Left ventricle myocardium inferior (tissue), 1 donor: ENCODE results near the gene OGFOD3. TPM values are rescaled to one million over a fixed set of nuclear protein-coding genes. Genes with fewer than 3 reads are reported as not detected.

Experiments used
- DNase-seq: peaks from one replicate; pipeline ENCODE4 v3.0.0-alpha.2; 2020
- H3K27ac ChIP-seq: fragments of 200-600 bp; replicated peaks from 2 replicates; pipeline ENCODE4 v1.8.0; 2021
- H3K27me3 ChIP-seq: fragments of 200-600 bp; 2 replicates; pipeline ENCODE4 v1.8.0; 2021; ENCODE audit warnings: low read depth
- H3K36me3 ChIP-seq: fragments of 200-600 bp; 2 replicates; pipeline ENCODE4 v1.8.0; 2021
- H3K4me1 ChIP-seq: fragments of 200-600 bp; 2 replicates; pipeline ENCODE4 v1.8.0; 2021
- H3K4me3 ChIP-seq: fragments of 200-600 bp; 2 replicates; pipeline ENCODE4 v1.8.0; 2021; ENCODE audit warnings: mild to moderate bottlenecking, moderate library complexity
- H3K9me3 ChIP-seq: fragments of 200-600 bp; replicated peaks from 2 replicates; pipeline ENCODE4 v1.8.0; 2021
- intact Hi-C: fragments of 100-400 bp; cut with micrococcal nuclease; formaldehyde crosslinking; loops from one replicate; pipeline ENCODE4 v1.11.0; 2022
- total RNA-seq: library from RNA; stranded (reverse); fragmentation: NEBNext Ultra II Directional; extraction: Animal tissue kit (Norgen Biotek cat#: 25700); gene quantifications from one replicate; pipeline ENCODE4 v1.2.1, GENCODE V29; 2021
- TF ChIP-seq, protein P1 (sequence below): fragments of 200-600 bp; IDR thresholded peaks from 2 replicates; pipeline ENCODE4 v1.8.0; 2021; ENCODE audit warnings: antibody characterized with exemption, mild to moderate bottlenecking, borderline replicate concordance
- donor health status: DM: no; HTN: yes; CAD: no; lungs with severe emphysema.

Gene OGFOD3
- total RNA-seq, 1 donor from 2014 or later, result 28.0 TPM

DNA sequence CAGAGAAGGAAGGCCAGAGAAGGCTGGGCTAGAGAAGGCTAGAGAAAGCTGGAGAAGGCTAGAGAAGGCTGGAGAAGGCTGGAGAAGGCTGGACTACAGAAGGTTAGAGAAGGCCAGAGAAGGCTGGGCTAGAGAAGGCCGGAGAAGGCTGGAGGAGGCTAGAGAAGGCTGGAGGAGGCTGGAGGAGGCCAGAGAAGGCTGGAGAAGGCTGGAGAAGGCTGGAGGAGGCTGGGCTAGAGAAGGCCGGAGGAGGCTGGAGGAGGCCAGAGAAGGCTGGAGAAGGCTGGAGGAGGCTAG lies 6.4 kb upstream of the OGFOD3 start:
- DNase-seq, result no peak
- Histone ChIP-seq H3K27me3 (no peaks in the 10 kb centered on the region), H3K9me3 (peaks cover 11% of the 10 kb centered on the region), H3K4me3 (no peak overlapping the region), H3K36me3 (peaks cover 17% of the 10 kb centered on the region), H3K4me1 (peaks cover under 1% of the 10 kb centered on the region), H3K27ac (no peak overlapping the region)
- intact Hi-C loops, result no loop called here
- TF ChIP-seq, protein P1, sequence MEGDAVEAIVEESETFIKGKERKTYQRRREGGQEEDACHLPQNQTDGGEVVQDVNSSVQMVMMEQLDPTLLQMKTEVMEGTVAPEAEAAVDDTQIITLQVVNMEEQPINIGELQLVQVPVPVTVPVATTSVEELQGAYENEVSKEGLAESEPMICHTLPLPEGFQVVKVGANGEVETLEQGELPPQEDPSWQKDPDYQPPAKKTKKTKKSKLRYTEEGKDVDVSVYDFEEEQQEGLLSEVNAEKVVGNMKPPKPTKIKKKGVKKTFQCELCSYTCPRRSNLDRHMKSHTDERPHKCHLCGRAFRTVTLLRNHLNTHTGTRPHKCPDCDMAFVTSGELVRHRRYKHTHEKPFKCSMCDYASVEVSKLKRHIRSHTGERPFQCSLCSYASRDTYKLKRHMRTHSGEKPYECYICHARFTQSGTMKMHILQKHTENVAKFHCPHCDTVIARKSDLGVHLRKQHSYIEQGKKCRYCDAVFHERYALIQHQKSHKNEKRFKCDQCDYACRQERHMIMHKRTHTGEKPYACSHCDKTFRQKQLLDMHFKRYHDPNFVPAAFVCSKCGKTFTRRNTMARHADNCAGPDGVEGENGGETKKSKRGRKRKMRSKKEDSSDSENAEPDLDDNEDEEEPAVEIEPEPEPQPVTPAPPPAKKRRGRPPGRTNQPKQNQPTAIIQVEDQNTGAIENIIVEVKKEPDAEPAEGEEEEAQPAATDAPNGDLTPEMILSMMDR, result no peak

DNA sequence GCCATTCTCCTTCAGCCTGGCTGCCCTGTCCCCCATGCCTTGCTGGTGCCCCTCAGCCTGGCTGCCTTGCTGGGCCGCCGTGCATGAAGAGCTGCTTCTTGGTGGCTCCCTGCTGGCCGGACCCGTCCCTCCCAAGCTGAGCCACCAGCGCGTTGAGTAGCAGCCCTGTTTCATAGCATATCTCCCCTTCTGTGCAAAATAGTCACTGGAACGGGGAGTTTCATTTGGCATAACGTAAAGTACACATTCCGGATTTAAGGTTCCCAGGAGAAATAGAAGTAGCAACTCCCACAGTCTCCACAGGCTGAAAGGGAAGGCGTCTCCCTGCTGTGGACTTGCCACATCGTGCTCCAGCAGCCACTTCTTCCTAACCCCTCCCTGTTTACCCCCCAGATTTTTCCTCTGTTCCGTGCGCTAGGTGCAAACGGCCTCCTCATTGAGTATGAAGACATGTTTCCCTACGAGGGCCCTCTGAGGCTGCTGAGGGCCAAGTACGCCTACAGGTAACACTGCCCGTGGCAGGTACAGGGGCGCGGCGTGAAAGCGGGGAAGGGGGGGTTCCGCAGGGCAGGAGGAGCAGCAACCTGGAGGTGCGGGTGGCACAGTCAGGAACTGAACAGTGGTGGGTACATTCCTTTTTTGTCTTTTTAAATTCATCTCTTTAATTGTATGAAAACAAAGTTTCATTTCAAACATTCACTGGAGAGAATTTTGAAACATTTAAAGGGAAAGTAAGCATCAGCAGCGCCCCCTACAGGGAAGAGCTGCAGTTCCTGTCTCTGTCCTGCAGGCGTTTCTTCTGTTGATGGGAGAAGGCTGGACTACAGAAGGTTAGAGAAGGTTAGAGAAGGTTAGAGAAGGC lies 5.8 kb upstream of the OGFOD3 start:
- no peak for DNase-seq

DNA sequence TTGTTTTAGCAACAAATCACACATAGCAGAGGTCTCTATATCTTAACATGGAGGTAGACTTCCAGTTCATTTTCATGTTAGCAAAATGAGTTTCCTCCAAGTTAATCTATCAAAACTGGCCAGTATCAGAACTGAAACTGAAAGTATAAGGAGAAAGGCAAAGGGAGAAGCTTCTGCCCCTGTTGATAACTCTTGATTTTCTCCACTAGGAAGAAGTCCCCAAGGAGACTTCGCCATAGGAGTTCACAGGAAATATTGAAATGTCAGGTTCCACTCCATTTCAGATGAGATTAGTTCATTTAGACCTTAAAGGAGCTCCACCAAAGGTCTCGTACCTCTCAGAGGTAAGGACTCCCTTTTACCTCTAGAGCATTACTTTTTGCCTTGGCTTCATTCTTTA lies 1.2 kb upstream of the OGFOD3 start:
- Histone ChIP-seq H3K27ac (peak overlapping the region; percentile 96), H3K4me3 (peak overlapping the region; percentile 86), H3K36me3 (peaks cover 17% of the 10 kb centered on the region), H3K4me1 (peaks cover 24% of the 10 kb centered on the region), H3K27me3 (no peaks in the 10 kb centered on the region), H3K9me3 (peaks cover 11% of the 10 kb centered on the region)
- no peak for DNase-seq
- TF ChIP-seq, protein P1, result no peak
- intact Hi-C loops, result no loop called here

More for the DNA sequence above, 5.8 kb upstream of the OGFOD3 start:
- Histone ChIP-seq H3K9me3 (peaks cover 11% of the 10 kb centered on the region), H3K27ac (no peak overlapping the region), H3K36me3 (peaks cover 17% of the 10 kb centered on the region), H3K4me1 (peaks cover 6% of the 10 kb centered on the region), H3K4me3 (no peak overlapping the region), H3K27me3 (no peaks in the 10 kb centered on the region)
- intact Hi-C loops, result no loop called here
- TF ChIP-seq, protein P1, result peak; percentile 59

DNA sequence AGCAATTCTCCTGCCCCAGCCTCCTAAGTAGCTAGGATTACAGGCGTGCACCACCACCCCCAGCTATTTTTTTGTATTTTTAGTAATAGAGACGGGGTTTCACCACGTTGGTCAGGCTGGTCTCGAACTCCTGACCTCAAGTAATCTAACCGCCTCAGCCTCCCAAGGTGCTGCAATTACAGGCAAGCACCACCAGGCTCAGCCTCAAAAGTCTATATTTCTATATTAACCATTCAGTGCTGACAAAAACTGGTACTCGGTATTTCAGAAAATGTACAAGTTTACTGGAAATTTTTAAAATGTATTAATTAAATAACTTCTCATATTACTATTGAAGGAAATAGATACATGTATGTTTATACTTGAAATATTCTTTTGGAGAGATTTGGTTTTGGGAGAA lies 1.6 kb downstream of the OGFOD3 start:
- Histone ChIP-seq H3K27me3 (no peaks in the 10 kb centered on the region), H3K36me3 (peaks cover 12% of the 10 kb centered on the region), H3K4me1 (peaks cover 38% of the 10 kb centered on the region), H3K27ac (no peak overlapping the region), H3K9me3 (no peaks in the 10 kb centered on the region), H3K4me3 (no peak overlapping the region)
- intact Hi-C loops, result no loop called here
- no peak for DNase-seq
- TF ChIP-seq, protein P1, result peak; percentile 10

DNA sequence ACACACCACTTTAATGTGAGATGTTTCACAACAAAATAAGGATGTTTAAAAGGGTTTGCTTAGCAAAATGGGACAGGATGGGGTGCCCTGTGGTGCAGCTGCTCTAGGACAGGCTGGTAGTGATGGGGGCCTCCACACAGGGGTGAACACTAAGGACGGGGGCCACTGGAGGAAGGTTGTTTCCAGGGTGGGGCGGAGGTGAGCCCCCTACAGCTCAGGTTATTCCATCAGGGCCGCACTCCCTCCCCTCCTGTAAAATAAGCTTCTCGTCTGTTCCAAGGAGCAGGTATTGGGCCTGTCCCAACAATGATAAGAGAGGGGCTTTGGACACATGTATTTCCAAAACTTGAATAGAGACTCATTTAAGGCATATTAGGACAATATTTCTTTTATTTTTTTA lies 2.1 kb downstream of the OGFOD3 start:
- peaks cover 38% of the 10 kb centered on the region for H3K4me1 ChIP-seq
- DNase-seq, result no peak
- H3K27me3 ChIP-seq, result no peaks in the 10 kb centered on the region
- TF ChIP-seq, protein P1, result no peak
- H3K9me3 ChIP-seq, result no peaks in the 10 kb centered on the region
- intact Hi-C loops, result no loop called here
- H3K36me3 ChIP-seq, result peaks cover 12% of the 10 kb centered on the region
- H3K27ac ChIP-seq, result no peak overlapping the region
- H3K4me3 ChIP-seq, result no peak overlapping the region
